NB4 (cell line): ENCODE results near the gene KIF24.

ENCODE experiments used
- DNase-seq: peaks from one replicate; pipeline ENCODE4 v3.0.0; 2010; ENCODE audit warnings: low read depth
- H3K4me3 ChIP-seq: one replicate; pipeline ENCODE4 v1.5.1; 2011; ENCODE audit warnings: mild to moderate bottlenecking, low read depth, low read length, moderate library complexity
- MYC ChIP-seq: IDR thresholded peaks from 2 replicates; pipeline ENCODE4 v1.6.1; 2011; ENCODE audit warnings: low read depth, low read length
- POLR2A ChIP-seq: IDR thresholded peaks from 2 replicates; pipeline ENCODE4 v1.6.1; 2011; ENCODE audit warnings: mild to moderate bottlenecking; ENCODE audit not compliant: insufficient read length; ENCODE audit errors: extremely low read depth
- TF ChIP-seq, protein P1 (sequence below): IDR thresholded peaks from one replicate; pipeline ENCODE4 v1.5.1; 2012; ENCODE audit warnings: low read depth, low read length
- TF ChIP-seq, protein P2 (sequence below): IDR thresholded peaks from 2 replicates; pipeline ENCODE4 v1.6.1; 2011; ENCODE audit warnings: low read depth, low read length

The KIF24 gene

DNA sequence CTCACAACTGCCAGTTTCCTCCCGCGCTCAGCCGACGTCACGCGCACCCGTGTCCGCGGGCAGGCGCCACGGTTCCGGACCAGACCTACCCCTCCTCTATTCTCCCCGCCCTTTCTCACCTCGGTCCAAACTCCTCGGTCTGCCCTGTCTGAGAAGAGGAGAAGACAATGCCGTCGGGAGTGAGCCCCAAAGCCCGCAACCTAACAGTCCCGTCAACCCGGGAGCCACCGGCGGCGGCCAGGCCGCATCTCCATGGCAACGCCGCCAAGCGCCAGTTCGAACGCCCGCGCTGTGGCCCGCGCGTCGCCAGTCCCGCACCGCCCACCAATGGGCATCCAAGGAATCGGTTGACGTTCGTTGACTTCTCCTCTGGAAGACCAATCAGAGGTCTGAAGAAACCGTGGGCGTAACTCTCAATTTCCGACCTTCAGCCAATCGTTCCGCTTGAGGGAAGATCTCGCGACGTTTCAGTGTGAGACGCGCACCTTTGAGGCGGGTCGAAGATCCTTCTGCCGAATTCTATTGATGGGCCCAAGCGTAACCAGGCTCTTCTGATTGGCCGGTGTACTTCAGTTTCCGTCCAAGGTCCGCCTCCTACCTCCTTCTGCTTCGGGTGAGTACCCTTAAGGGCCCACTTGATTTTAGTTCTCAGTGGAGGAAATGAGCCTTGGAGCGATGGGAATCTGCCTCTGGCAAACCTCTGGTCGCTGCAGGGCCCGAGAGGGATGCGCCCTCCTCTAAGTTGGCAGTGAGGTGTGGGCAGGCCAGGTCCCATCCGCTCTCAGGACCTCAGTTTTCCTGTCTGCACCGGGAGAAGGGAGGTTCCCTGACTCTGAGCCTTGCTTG lies at the start of gene KIF24, which contains the start of gene NUDT2:
Gene KIF24 (minus strand): TSS at position 282 of the 846 bp plus-strand sequence. CDS start 17,922 bp downstream, outside the sequence.
Gene NUDT2 (plus strand): TSS at position 583 of the 846 bp plus-strand sequence. CDS start 9,471 bp downstream, outside the sequence.
- H3K4me3 ChIP-seq = peak within 1 kb of the TSS; percentile 91
- DNase-seq = peak; percentile 100
- TF ChIP-seq, protein P1, sequence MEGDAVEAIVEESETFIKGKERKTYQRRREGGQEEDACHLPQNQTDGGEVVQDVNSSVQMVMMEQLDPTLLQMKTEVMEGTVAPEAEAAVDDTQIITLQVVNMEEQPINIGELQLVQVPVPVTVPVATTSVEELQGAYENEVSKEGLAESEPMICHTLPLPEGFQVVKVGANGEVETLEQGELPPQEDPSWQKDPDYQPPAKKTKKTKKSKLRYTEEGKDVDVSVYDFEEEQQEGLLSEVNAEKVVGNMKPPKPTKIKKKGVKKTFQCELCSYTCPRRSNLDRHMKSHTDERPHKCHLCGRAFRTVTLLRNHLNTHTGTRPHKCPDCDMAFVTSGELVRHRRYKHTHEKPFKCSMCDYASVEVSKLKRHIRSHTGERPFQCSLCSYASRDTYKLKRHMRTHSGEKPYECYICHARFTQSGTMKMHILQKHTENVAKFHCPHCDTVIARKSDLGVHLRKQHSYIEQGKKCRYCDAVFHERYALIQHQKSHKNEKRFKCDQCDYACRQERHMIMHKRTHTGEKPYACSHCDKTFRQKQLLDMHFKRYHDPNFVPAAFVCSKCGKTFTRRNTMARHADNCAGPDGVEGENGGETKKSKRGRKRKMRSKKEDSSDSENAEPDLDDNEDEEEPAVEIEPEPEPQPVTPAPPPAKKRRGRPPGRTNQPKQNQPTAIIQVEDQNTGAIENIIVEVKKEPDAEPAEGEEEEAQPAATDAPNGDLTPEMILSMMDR = no peak
- TF ChIP-seq, protein P2, sequence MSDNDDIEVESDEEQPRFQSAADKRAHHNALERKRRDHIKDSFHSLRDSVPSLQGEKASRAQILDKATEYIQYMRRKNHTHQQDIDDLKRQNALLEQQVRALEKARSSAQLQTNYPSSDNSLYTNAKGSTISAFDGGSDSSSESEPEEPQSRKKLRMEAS = peak; percentile 75
- TF ChIP-seq MYC (peak; percentile 33), POLR2A (peak; percentile 89)

DNA sequence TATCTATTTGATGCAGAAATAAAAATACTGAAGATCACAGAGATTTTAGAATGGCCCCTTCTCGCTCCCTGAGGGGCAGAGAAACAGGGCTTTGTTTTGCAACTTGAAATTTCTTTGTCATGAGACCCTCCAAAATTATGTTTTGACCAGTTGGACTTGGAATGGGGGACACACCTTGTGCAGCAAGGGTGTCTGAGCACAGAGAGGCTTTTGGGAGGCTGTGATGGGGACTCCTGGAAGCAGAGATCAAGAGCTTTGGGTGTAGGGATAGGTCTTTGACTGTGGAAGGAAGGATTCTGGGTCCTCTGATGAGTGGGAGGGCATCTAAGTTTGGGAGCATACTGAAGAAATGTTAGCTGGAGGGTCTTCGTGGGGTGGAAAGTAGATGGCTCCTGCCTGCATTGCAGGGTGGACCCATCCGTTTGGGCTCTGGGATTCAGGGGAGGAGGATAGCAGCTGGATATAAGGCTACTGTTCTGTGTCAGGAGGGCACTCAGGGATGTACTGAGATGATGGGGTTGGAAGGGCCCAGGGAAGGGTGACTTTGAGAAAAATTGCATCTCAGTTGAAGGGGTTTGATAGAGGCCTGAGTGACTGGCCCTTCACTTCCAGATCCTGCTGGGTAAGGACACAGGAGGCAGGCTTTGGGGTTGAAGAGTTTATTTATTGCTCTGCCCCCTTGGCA lies 49.5 kb upstream of the KIF24 start:
- DNase-seq = no peak
- H3K4me3 ChIP-seq = no peak overlapping the region
- TF ChIP-seq MYC (no peak), POLR2A (no peak)
- TF ChIP-seq, protein P2 = no peak
- TF ChIP-seq, protein P1 = no peak

DNA sequence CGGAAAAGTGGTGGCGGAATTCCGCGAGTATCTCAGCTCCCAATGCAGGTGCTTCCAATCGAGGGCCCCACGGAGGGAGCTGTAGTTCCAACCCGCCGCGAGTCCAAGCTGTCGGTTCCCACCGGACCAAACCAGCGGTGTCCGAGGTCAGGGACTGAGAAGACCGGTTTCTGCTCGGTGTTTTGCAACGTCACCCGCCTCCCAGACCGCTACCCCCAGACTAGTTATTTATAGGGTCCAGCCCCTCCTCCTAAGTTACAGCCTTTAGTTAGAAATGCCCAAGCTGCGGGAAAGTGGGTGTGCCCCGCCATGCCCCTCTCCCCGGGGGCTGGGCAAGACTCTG lies 48.3 kb upstream of the KIF24 start:
- H3K4me3 ChIP-seq = peak overlapping the region; percentile 78
- peak; percentile 77 for DNase-seq
- TF ChIP-seq POLR2A (no peak), MYC (no peak)
- TF ChIP-seq, protein P2 = no peak

- TF ChIP-seq, protein P2 = peak; percentile 40; the same call in 1 of the 2 replicates
- TF ChIP-seq MYC (peak; percentile 10; the same call in 1 of the 2 replicates), POLR2A (peak; percentile 16)
- TF ChIP-seq, protein P1 = no peak
- DNase-seq = peak; percentile 100
- H3K4me3 ChIP-seq = peak within 1 kb of the TSS; percentile 78
These were observed 47.7 kb upstream of the KIF24 start, which contains the start of gene MYORG for GRCh38 chr9:34376596-34377403. MYORG (minus strand) TSS chr9:34376898; CDS start chr9:34372943, 3,955 bp downstream.

GRCh38 chr9:34375901-34376595 lies 47.0 kb upstream of the KIF24 start:
- H3K4me3 ChIP-seq = peak overlapping the region; percentile 78
- peak; percentile 61 for DNase-seq
- TF ChIP-seq, protein P1 = peak; percentile 37
- TF ChIP-seq, protein P2 = peak; percentile 82
- peak; percentile 64 for TF ChIP-seq MYC
- no peak for TF ChIP-seq POLR2A
